Astrocyte (in vitro differentiated cells and primary cell): Measurements from ENCODE around the gene PTGES3. TPM values are rescaled to one million over a fixed set of nuclear protein-coding genes. Genes with fewer than 3 reads are reported as not detected.
A peak's percentile ranks its signal among the peaks of the same experiment; 100 is the strongest.

Experiments
- DNase-seq: peaks from one replicate; pipeline ENCODE4 v3.0.0-alpha.2; 2010; ENCODE audit warnings: low read depth
- FAIRE-seq: peaks from 2 replicates; lab custom pipeline; 2011; peaks lifted over from hg19 to GRCh38; lab: Jason Lieb, UNC
- H2AFZ ChIP-seq: 2 replicates; pipeline ENCODE4 v1.6.0; 2012; ENCODE audit warnings: low read depth, low read length, inconsistent platforms
- H3K27ac ChIP-seq: 2 replicates; pipeline ENCODE4 v1.5.1; 2011; ENCODE audit warnings: low read depth, low read length, inconsistent platforms
- H3K27me3 ChIP-seq: 2 replicates; pipeline ENCODE4 v1.6.0; 2011; ENCODE audit warnings: low read length, inconsistent platforms; ENCODE audit not compliant: insufficient read depth
- H3K36me3 ChIP-seq: 2 replicates; pipeline ENCODE4 v1.5.1; 2011; ENCODE audit warnings: low read length, inconsistent platforms; ENCODE audit not compliant: insufficient read depth
- H3K4me1 ChIP-seq: 2 replicates; pipeline ENCODE4 v1.5.1; 2011; ENCODE audit warnings: low read length, inconsistent platforms; ENCODE audit not compliant: insufficient read depth
- H3K4me2 ChIP-seq: 2 replicates; pipeline ENCODE4 v1.6.0; 2012; ENCODE audit warnings: low read length, inconsistent platforms
- H3K4me3 ChIP-seq: 2 replicates; pipeline ENCODE4 v1.5.1; 2011; ENCODE audit warnings: low read depth, mild to moderate bottlenecking, low read length, inconsistent platforms; ENCODE audit not compliant: insufficient read depth
- H3K79me2 ChIP-seq: 2 replicates; pipeline ENCODE4 v1.6.0; 2012; ENCODE audit warnings: mild to moderate bottlenecking, low read length, inconsistent platforms; ENCODE audit not compliant: insufficient read depth
- H3K9ac ChIP-seq: 2 replicates; pipeline ENCODE4 v1.6.0; 2012; ENCODE audit warnings: mild to moderate bottlenecking, low read length, inconsistent platforms
- H3K9me3 ChIP-seq: 2 replicates; pipeline ENCODE4 v1.5.1; 2012; ENCODE audit warnings: low read depth, mild to moderate bottlenecking, low read length, inconsistent platforms; ENCODE audit not compliant: insufficient read depth
- H4K20me1 ChIP-seq: 2 replicates; pipeline ENCODE4 v1.6.0; 2012; ENCODE audit warnings: low read length, inconsistent platforms; ENCODE audit not compliant: insufficient read depth
- H3K27ac Mint-ChIP-seq: one replicate; pipeline ENCODE4 v1.8.0; 2021; ENCODE audit warnings: mild to moderate bottlenecking, mixed read lengths; ENCODE audit not compliant: unreplicated experiment
- H3K27me3 Mint-ChIP-seq: one replicate; pipeline ENCODE4 v1.8.0; 2021; ENCODE audit warnings: low read depth, mixed read lengths; ENCODE audit not compliant: unreplicated experiment
- H3K36me3 Mint-ChIP-seq: one replicate; pipeline ENCODE4 v1.8.0; 2021; ENCODE audit warnings: low read depth, mixed read lengths; ENCODE audit not compliant: unreplicated experiment
- H3K4me1 Mint-ChIP-seq: one replicate; pipeline ENCODE4 v1.8.0; 2021; ENCODE audit warnings: low read depth, mixed read lengths; ENCODE audit not compliant: unreplicated experiment
- H3K4me3 Mint-ChIP-seq: one replicate; pipeline ENCODE4 v1.8.0; 2021; ENCODE audit warnings: mild to moderate bottlenecking, moderate library complexity, mixed read lengths; ENCODE audit not compliant: unreplicated experiment
- H3K9me3 Mint-ChIP-seq: one replicate; pipeline ENCODE4 v1.8.0; 2021; ENCODE audit warnings: mild to moderate bottlenecking, mixed read lengths; ENCODE audit not compliant: unreplicated experiment
- EZH2 ChIP-seq: IDR thresholded peaks from 2 replicates; pipeline ENCODE4 v1.6.1; 2012; ENCODE audit warnings: mild to moderate bottlenecking, low read length, inconsistent platforms; ENCODE audit not compliant: insufficient read depth
- total RNA-seq: library from RNA; stranded (reverse); gene quantifications from 2 replicates; pipeline ENCODE4 v1.2.1, GENCODE V29; 2021
- TF ChIP-seq, protein P1 (sequence below): IDR thresholded peaks from 2 replicates; pipeline ENCODE4 v1.5.1; 2011; ENCODE audit warnings: low read depth, mild to moderate bottlenecking, inconsistent platforms, low read length, moderate library complexity; ENCODE audit not compliant: insufficient read depth

The PTGES3 gene
- total RNA-seq, 1 donor from 2014 or later = 226 TPM

DNA sequence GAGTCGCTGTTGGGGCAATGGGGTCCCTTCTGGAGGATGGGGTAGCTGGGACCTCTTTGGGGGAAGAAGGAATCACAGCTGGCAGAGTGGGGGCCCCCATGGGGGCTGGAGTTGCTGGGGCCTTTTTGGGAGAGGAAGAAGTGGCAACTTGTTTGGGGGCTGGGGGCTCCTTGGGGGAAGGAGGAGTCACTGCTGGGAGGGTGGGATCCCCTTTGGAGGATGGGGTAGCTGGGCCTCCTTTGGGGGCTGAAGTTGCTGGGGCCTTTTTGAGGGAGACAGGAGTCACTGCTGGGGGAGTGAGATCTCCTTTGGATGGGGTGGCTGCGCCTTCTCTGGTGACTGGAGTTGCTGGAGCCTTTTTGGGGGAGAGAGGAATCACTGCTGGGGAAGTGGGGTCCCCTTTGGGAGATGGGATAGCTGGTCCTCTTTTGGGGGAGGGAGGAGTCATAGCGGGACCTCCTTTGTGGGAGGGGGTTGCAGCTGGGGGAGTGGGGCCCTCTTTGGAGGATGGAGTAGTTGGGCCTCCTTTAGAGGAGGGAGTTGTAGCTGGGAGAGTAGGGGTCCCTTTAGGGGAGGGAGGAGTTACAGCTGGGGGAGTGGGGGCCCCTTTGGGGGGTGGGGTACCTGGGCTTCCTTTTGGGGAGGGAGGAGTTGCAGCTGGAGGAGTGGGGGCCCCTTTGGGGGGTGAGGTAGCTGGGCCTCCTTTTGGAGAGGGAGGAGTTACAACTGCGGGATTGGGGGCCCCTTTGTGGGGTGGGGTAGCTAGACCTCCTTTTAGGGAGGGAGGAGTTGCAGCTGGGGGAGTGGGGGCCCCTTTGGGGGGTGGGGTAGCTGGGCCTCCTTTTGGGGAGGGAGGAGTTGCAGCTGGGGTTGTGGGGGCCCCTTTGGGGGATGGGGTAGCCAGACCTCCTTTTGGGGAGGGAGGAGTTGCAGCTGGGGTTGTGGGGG lies 29.1 kb upstream of the PTGES3 start:
- no peak overlapping the region for H3K4me3 Mint-ChIP-seq
- Histone ChIP-seq H3K27ac (no peak overlapping the region), H3K4me1 (peaks cover 14% of the 10 kb centered on the region), H3K27me3 (no peaks in the 10 kb centered on the region), H3K79me2 (peaks cover 77% of the 10 kb centered on the region), H3K9me3 (no peaks in the 10 kb centered on the region), H4K20me1 (peaks cover 95% of the 10 kb centered on the region), H3K36me3 (peaks cover 55% of the 10 kb centered on the region), H3K4me2 (no peak overlapping the region), H3K9ac (no peak overlapping the region), H3K4me3 (no peak overlapping the region), H2AFZ (no peak overlapping the region)
- H3K27me3 Mint-ChIP-seq = no peaks in the 10 kb centered on the region
- H3K27ac Mint-ChIP-seq = peak overlapping the region; percentile 62
- peaks cover 45% of the 10 kb centered on the region for H3K36me3 Mint-ChIP-seq
- peaks cover 62% of the 10 kb centered on the region for H3K4me1 Mint-ChIP-seq
- FAIRE-seq (no peak), DNase-seq (no peak)
- TF ChIP-seq, protein P1, sequence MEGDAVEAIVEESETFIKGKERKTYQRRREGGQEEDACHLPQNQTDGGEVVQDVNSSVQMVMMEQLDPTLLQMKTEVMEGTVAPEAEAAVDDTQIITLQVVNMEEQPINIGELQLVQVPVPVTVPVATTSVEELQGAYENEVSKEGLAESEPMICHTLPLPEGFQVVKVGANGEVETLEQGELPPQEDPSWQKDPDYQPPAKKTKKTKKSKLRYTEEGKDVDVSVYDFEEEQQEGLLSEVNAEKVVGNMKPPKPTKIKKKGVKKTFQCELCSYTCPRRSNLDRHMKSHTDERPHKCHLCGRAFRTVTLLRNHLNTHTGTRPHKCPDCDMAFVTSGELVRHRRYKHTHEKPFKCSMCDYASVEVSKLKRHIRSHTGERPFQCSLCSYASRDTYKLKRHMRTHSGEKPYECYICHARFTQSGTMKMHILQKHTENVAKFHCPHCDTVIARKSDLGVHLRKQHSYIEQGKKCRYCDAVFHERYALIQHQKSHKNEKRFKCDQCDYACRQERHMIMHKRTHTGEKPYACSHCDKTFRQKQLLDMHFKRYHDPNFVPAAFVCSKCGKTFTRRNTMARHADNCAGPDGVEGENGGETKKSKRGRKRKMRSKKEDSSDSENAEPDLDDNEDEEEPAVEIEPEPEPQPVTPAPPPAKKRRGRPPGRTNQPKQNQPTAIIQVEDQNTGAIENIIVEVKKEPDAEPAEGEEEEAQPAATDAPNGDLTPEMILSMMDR = no peak
- no peak for TF ChIP-seq EZH2
- H3K9me3 Mint-ChIP-seq = no peaks in the 10 kb centered on the region

DNA sequence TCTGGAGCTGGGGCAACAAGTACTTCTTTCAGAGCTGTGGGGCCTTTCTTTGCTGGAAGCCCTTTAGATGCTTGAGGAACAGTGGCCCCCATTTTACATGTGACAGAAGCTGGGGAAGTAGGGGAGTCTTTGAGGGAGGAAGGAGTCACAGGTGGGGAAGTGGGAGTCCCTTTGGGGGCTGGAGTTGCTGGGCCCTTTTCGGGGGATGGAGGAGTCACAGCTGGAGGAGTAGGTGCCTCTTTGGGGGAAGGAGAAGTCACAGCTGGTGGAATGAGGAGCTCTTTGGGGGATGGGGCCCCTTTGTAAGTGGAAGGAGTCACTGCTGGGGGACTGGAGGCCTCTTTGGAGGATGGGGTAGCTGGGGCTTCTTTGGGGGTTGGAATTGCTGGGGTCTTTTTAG lies 28.4 kb upstream of the PTGES3 start:
- no peak for FAIRE-seq

More for the DNA sequence above, 28.4 kb upstream of the PTGES3 start:
- Mint-ChIP-seq H3K27ac (peak overlapping the region; percentile 56), H3K4me1 (peaks cover 55% of the 10 kb centered on the region), H3K36me3 (peaks cover 48% of the 10 kb centered on the region), H3K9me3 (no peaks in the 10 kb centered on the region), H3K27me3 (no peaks in the 10 kb centered on the region), H3K4me3 (peak overlapping the region; percentile 23)
- Histone ChIP-seq H3K79me2 (peaks cover 69% of the 10 kb centered on the region), H3K4me1 (peaks cover 6% of the 10 kb centered on the region), H3K4me2 (no peak overlapping the region), H4K20me1 (peaks cover 90% of the 10 kb centered on the region), H3K4me3 (no peak overlapping the region), H3K9me3 (no peaks in the 10 kb centered on the region), H3K27ac (no peak overlapping the region), H3K27me3 (no peaks in the 10 kb centered on the region), H2AFZ (no peak overlapping the region), H3K36me3 (peaks cover 53% of the 10 kb centered on the region), H3K9ac (peak overlapping the region; percentile 8)
- DNase-seq = no peak
- TF ChIP-seq, protein P1 = no peak
